GM12864 (cell line): Measurements from ENCODE around the gene LY6G6C.

Experiments used
- DNase-seq: peaks from one replicate; pipeline ENCODE4 v3.0.0-alpha.2; 2011; ENCODE audit warnings: low read depth
- H3K4me3 ChIP-seq: 2 replicates; pipeline ENCODE4 v1.5.1; 2011; ENCODE audit warnings: mild to moderate bottlenecking, low read depth, low read length, control low read depth
- TF ChIP-seq, protein P1 (sequence below): IDR thresholded peaks from 2 replicates; pipeline ENCODE4 v1.5.1; 2011; ENCODE audit warnings: low read depth, mild to moderate bottlenecking, moderate library complexity, low read length, control low read depth, inconsistent platforms; ENCODE audit errors: missing control alignments

The LY6G6C gene

DNA sequence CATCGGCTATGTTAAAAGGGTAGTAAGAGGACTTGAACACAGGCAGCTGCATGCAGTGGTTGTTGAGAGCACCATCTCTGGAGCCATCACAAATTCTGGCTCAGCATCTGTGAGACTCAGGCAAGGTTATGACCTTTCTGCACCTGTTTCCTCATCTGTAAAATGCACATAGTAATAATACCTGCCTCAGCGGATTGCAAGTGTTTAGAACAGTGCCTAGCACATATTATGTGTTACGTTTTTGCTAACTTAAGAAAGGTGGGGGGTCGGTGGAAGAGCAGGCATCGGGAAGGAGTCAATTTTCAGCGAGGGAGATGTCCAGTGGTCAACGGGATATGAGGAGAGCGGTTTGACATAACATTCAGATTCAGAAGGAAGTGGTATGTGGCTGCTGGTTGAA, 43.6 kb downstream of the LY6G6C start:
- TF ChIP-seq, protein P1, sequence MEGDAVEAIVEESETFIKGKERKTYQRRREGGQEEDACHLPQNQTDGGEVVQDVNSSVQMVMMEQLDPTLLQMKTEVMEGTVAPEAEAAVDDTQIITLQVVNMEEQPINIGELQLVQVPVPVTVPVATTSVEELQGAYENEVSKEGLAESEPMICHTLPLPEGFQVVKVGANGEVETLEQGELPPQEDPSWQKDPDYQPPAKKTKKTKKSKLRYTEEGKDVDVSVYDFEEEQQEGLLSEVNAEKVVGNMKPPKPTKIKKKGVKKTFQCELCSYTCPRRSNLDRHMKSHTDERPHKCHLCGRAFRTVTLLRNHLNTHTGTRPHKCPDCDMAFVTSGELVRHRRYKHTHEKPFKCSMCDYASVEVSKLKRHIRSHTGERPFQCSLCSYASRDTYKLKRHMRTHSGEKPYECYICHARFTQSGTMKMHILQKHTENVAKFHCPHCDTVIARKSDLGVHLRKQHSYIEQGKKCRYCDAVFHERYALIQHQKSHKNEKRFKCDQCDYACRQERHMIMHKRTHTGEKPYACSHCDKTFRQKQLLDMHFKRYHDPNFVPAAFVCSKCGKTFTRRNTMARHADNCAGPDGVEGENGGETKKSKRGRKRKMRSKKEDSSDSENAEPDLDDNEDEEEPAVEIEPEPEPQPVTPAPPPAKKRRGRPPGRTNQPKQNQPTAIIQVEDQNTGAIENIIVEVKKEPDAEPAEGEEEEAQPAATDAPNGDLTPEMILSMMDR: no peak
- no peak for DNase-seq

GRCh38 chr6:31676904-31677303, 44.6 kb downstream of the LY6G6C start:
- TF ChIP-seq, protein P1: no peak
- H3K4me3 ChIP-seq: no peak overlapping the region
- no peak for DNase-seq

More for the DNA sequence above, 43.6 kb downstream of the LY6G6C start:
- no peak overlapping the region for H3K4me3 ChIP-seq

GRCh38 chr6:31676322-31676903, 45.1 kb downstream of the LY6G6C start:
- no peak overlapping the region for H3K4me3 ChIP-seq
- TF ChIP-seq, protein P1: no peak
- no peak for DNase-seq

- TF ChIP-seq, protein P1: no peak
These were observed 51.9 kb downstream of the LY6G6C start, which contains the start of gene LY6G5B for GRCh38 chr6:31669676-31670075. LY6G5B (plus strand) TSS chr6:31669976; CDS start chr6:31670951, 975 bp downstream.

More at GRCh38 chr6:31669676-31670075, 51.9 kb downstream of the LY6G6C start, which contains the start of gene LY6G5B:
- DNase-seq: no peak
- H3K4me3 ChIP-seq: no peak within 1 kb of the TSS
